Activated CD4-positive, alpha-beta T cell treated with anti-CD3 and anti-CD28 coated beads, Interleukin-2, amount 50 U/mL, for 48 hours (primary cell): Measurements from ENCODE around the gene FBRSL1.
A peak's percentile ranks its signal among the peaks of the same experiment; 100 is the strongest.
"Not testable (repeated sequence)": the region's sequence is repeated elsewhere in the genome, so short reads cannot be mapped to it uniquely, and the experiment has no call there.

ENCODE experiments used
- DNase-seq, 2 experiments: peaks; one replicate each; pipeline ENCODE4 v3.0.0-alpha.2; 2020

The FBRSL1 gene

DNA sequence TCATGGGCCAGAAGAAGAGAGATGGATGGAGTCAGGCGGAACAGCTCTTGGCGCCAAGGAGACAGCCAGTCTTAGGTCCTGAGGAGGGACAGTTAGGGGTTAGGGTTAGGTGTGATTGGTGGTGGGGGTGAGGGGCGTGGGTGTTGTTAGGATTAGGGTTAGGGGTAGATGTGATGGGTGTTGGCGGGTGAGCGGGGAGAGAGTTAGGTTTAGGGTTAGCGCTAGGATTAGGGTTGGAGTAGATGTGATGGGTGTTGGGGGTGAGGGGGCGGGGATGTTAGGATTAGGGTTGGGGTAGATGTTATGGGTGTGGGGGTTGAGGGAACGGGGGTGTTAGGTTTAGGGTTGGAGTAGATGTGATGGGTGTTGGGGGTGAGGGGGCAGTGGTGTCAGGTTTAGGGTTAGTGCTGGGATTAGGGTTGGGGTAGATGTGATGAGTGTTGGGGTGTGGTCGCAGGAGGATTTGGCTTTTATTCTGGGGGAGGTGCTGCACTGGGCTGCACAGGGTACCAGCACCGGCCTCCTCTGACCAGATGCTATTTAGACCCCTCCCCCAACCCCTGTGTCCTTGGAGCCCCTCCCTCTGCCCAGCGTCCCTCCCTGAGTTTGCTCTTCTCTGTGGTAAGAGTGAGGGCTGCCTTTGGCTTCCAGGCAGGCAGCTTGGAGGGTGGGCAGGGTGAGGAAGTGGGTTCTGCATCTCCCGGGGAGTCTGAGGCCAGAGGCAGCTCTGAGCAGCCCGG is 35.6 kb upstream of the FBRSL1 start:
- no peak for DNase-seq

DNA sequence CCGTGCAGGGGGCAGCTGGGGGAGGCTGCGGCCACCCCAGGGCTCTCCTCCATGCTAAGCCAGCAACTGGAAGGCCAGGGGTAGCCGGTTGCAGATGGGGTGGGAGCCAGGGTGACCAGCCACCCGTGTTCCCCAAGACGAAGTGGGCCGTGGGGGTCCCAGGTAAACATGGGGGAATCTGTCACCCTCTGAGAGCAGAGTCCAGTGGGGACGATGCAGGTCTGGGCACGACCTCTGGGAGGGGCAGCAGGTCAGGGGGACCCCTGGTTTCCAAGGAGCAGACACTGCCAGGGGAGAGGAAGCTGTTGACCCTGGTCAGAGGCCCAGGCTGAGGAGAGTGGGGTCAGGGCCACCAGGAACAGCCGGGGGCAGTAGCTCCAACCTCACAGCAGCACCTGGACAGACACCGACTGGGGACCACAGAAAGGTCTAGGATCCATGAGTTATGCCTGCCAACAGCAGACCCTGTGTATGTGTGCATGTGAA is 35.0 kb upstream of the FBRSL1 start:
- DNase-seq = no peak

DNA sequence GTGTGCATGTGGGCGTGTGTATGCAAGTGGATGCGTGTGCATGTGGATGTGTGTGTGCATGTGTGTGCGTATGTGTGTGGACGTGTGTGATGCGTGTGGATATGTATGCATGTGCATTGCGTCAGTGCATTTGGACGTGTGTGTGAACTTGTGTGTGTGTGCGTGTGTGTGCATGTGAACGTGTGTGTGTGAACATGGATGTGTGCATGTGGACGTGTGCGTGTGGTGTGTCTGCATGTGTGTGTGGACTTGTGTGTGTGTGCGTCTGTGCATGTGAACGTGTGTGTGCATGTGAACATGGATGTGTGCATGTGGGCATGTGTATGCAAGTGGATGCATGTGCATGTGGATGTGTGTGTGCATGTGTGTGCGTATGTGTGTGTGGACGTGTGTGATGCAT is 34.4 kb upstream of the FBRSL1 start:
- DNase-seq = no peak

DNA sequence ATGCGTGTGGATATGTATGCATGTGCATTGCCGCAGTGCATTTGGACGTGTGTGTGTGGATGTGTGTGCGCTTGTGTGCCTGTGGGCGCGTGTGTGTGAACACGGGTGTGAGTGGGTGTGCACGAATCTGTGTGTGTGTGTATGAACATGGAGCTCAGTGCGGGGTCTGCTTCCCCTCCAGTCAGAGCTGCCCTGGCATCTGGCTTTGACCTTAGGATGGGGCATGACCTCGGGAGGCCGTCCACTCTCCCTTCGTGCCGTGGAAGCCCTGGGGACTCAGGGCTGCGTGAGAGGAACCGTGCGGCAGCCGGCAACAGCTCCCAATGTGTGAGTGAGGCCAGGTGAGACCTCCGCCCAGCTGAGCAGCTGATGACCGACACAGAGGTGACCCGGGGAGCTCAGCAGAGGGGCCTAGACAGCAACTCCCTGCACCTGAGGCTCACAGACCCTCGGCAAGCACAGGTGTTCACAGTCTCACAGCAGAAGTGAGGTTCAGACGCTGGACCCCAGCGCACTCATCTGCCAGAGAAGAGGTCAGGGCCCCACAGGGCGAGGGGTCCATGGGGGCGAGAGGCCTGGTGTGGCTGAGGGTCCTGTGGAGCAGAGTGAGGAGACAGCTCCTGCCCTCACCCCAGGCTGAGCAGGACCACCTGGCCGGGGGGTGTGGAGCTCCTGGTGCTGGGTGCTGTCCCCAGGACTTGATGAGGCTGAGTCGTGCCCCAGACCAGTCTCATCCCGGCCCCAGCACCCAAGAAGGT is 33.6 kb upstream of the FBRSL1 start:
- no peak for DNase-seq

DNA sequence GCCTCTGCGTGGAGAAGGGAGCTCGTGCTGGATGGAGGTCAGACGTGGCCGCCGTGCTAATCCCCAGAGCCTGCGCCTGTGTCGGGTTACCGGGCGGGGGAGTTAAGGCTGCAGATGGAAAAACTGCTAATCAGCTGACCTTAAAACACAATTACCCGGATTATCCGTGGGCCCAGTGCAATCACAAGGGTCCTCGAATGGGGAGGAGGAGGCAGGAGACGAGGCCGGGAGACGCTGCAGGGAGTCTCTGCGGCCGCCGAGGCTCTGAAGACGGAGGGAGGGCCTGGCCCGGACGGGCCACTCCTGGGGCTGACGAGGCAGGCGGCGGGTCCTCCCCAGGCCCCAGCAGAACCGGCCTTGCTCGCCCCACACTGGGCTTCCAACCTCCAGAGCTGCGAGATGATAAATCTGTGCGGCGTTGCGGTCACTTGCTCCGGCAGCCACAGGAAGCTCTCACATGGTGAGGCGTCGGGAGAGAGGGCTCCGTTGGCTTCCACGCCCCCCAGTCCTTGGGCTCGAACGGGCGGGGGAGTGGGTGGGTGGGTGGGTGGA is 32.9 kb upstream of the FBRSL1 start:
- no peak for DNase-seq

DNA sequence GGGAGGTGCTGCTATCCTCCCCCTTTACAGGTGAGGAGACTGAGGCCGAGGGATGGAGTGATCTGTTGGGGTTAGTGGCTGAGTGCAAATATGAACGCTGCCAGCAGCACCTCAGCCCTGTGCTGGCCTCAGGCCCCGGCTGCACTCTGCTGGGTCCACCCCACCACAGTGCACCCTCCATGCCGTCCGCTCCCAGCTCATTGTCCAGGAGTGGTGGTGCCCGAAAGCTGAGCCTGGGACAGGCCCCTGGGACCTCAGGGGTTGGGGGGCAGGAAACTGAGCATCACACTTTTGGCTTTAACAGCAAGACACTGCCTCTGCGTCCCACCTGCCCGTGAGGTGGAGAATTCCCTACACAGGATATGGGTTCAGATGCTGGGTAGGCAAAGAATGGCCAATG is 31.5 kb upstream of the FBRSL1 start:
- no peak for DNase-seq

DNA sequence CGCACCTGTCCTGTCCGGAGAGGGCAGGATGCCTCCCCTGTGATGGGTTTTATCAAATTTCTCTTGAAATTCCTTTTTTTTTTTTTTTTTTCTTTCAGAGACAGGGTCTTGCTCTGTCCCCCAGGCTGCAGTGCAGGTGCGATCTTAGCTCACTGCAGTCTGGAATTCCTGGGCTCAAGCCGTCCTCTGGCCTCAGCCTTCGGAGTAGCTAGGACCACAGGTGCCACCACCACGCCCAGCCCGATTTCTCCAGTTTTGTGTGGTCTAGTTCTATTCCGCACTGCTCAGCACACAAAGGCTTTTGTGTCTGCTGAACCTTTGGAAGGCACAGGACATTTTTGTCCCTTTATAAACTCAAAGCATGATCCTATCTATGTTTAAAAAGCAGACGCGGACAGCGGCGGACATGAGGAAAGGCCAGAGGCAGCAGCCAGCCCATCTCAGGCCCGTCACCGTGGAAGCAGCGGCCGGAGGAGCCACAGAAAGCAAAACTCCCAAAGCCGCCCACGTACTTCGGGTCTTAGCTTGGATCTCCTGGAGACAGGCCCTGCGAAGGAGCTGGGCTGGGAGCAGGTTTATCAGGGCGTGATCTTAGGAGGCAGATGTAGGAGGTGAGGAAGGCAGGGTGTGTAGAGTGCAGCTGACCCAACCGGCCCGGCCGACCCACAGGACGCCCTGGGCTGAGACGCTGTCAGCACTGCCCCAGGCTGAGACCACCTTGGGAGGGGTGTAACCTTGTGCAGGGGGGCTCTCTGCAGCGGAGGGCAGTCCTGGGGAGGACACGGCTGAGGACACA is 30.9 kb upstream of the FBRSL1 start:
- no peak for DNase-seq

DNA sequence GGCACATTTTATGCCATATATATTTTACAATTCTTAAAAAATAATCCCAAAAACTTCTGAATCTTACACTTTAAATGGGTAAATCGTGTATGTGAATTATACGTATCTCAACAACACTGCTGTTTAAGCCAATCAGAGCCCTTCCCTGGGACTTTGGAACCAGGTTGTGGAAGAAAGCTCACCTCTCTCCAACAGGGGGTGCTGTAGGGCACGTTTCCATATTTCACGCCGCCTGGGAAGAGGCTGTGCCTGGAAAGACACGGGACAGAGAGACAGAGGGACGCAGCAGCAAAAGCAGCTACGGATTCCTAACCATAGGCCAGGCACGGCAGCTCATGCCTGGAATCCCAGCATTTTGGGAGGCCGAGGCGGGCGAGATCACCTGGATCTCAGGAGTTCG is 29.4 kb upstream of the FBRSL1 start:
- DNase-seq = peak; percentile 32 to 42

DNA sequence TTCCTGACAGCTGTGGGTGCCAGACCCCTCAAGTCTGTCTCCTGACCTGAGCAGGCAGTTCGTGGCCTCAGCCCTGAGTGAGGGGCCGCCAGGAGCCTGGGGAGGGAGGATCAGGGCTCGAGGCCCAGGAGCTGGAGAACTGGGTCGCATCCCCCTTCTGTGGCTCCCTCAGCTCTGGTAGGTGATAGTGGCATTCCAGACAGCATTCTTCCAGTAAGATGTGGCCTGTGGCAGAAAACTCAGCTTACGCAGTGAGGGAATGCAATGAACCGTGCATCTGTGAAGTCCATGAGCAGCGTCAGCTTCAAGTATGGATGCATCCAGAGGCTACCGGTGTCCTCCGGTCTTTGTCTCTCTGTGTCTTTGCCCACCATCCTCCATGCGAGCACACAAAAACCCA is 28.4 kb upstream of the FBRSL1 start:
- no peak for DNase-seq

DNA sequence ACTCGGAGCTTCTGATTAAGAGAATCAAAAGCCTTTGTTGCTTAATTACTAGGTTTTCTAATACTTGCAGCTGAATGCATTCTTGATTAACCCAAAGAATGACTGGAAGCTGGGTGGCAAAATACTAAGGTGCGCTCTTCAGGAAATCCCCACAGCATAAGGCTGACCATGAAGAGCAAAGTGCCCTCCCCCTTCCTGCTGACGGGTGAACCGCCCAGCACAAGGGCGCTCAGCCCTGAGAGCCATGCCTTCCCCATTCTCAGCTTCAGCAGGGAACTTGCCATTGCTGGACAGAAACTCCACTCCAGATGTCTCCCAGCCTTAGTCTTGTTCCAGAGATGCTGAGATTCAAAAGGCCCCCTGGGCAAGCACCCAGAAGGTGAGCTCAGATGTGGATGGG is 27.2 kb upstream of the FBRSL1 start:
- DNase-seq = no peak

DNA sequence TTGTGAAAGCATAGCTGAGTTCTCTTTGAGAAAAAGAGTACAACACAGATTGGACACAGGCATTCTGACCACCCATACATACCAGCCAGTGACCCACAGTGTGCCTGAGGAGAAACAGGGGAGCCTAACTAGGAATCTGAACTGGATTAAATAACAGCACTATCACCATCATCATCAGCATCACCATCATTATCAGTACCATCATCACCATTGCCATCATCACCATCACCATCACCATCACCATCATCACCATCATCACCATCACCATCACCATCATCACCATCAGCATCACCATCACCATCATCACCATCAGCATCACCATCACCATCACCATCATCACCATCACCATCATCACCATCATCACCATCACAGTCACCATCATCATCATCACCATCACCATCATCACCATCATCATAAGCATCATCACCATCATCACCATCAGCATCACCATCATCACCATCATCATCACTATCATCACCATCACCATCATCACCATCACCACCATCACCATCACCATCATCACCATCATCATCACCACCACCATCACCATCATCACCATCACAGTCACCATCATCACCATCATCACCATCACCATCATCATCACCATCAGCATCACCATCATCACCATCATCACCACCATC is 26.5 kb upstream of the FBRSL1 start:
- DNase-seq = not testable (repeated sequence)

DNA sequence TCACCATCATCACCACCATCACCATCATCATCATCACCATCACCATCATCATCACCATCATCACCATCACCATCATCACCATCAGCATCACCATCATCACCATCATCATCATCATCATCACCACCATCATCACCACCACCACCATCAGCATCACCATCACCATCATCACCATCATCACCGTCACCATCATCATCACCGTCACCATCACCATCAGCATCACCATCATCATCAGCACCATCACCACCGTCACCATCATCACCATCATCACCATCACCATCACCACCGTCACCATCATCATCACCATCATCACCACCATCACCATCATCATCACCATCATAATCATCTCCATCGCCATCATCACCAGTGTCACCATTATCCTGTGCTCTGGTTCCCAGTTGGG is 25.6 kb upstream of the FBRSL1 start:
- not testable (repeated sequence) for DNase-seq

DNA sequence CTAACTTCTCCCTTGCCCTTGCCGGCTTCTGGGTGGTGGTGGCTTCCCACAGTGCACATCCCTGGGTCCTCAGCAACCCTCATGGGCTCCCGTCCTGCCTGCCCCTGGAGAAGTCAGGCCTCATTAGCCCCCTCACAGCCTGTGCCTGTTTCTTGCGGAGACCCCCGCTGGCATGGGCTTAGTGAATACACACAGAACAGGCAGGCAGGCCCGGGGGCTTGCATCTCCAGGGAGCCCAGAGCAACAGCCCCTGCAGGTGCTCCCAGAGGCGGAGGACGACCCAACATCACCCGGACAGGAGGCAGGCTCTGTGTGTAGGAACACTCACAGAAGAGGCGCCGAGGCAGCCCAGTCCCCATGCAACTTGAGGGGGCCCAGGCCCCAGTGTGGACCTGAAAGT is 25.1 kb upstream of the FBRSL1 start:
- no peak for DNase-seq

DNA sequence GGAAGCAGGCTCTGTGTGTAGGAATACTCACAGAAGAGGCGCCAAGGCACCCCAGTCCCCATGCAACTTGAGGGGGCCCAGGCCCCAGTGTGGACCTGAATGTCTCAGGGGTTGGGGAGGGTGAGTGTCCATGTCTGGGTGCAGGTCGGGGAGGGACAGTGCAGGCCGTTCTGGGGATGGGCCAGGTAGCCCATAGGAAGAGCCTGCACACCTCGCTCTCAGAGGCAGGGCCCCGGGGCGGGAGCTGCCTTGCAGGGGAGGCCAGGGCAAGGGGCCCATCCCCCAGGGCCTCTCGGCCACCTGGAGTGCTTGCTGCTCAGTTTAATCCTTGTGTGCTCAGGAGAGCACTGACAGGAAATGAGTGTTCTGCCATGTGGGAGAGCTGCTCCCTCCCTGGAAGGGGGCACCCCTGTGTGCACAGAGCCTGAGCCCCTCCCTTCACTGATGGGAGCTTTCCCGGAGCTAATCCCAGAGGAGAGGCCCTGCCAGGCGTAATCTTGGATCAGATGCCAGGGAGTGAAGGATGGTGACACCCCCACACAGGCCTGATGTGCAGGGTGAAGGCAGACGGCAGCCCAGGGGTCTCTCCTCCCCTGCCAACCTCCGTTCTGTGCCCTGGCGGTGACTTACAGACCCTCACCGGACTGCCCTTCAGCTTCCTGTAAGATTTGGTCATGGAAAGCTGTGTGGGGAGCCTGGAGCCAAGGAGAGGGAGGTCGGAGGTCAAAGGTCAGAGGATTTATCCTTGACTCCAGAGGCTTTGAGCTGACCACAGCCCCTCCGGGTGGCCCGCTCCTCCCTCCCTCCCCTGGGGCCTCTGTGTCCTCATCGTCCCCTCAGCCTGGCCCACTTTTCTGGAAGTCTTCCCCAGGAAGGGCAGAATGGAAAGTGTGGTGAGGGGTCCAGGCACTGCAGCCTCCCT is 24.4 kb upstream of the FBRSL1 start:
- no peak for DNase-seq

DNA sequence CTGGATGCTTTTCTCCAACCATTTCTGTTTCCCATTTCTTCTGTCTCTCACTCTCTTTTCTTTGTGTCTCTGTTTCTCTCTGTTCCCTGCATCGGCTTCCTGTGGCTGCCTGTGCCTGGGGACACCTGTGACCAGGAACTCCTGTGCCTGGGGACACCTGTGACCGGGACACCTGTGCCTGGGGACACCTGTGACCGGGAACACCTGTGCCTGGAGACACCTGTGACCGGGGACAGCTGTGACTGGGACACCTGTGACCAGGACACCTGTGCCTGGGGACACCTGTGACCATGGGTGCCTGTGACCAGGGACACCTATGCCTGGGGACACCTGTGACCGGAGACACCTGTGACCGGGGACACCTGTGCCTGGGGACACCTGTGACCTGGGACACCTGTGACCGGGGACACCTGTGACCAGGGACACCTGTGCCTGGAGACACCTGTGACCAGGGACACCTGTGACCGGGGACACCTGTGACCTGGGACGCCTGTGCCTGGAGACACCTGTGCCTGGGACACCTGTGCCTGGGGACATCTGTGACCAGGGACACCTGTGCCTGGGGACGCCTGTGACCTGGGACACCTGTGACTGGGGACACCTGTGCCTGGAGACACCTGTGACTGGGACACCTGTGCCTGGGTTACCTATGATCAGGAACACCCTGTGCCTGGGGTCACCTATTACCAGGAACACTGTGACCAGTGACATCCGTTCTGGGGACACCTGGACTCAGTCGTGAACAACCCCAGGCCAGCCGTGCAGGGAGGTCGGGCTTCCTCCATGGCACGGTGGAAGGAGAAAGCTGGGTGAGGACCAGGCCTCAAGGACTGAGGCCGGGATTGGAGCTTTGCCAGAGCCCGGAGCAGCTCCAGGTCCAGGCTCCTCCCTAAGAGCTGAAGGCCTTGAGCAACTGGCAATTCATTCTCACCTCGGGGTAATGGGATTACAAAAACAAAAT is 23.4 kb upstream of the FBRSL1 start:
- DNase-seq = no peak

DNA sequence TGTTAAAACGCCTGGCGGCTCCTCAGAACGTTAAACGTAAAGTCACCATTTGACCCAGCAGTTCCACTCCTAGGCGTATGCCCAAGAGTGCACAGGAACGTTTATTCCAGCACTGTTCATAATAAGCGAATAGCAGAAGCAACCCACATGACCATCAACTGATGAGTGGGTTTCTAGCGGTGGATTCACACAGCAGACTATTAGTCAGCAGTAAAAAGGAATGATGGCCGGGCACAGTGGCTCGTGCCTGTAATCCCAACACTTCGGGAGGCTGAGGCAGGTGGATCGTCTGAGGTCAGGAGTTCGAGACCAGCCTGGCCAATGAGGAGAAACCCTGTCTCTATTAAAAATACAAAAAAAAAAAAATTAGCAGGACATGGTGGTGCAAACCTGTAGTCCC is 22.4 kb upstream of the FBRSL1 start:
- no peak for DNase-seq

DNA sequence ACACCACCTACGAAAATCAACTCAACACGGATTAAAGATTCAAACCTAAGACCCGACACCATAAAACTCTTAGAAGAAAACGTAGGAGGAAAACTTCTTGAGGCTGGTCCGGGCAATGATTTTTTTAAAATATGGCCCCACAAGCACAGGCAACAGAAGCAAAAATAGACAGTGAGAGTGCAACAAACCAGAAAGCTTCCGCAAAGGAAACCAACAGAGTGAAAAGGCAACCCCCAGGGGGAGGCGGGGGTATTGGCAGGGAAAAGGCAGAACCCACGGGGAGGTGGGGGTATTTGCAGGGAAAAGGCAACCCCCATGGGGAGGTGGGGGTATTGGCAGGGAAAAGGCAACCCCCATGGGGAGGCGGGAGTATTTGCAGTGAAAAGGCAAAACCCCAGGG is 20.5 kb upstream of the FBRSL1 start:
- no peak for DNase-seq

DNA sequence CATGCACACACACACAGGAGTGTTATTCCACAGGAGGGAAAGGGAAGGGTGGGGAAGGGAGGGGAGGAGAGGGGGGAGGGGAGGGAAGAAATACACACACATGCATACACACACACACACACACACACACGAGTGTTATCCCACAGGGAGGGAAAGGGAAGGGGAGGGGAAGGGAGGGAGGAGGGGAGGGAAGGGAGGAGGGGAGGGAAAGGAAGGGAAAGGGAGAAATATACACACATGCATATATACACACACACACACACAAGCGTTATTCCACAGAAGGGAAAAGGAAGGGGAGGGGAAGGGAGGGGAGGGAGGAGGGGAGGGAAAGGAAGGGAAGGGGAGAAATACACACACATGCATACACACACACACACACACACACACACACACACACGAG is 19.6 kb upstream of the FBRSL1 start:
- DNase-seq = no peak

DNA sequence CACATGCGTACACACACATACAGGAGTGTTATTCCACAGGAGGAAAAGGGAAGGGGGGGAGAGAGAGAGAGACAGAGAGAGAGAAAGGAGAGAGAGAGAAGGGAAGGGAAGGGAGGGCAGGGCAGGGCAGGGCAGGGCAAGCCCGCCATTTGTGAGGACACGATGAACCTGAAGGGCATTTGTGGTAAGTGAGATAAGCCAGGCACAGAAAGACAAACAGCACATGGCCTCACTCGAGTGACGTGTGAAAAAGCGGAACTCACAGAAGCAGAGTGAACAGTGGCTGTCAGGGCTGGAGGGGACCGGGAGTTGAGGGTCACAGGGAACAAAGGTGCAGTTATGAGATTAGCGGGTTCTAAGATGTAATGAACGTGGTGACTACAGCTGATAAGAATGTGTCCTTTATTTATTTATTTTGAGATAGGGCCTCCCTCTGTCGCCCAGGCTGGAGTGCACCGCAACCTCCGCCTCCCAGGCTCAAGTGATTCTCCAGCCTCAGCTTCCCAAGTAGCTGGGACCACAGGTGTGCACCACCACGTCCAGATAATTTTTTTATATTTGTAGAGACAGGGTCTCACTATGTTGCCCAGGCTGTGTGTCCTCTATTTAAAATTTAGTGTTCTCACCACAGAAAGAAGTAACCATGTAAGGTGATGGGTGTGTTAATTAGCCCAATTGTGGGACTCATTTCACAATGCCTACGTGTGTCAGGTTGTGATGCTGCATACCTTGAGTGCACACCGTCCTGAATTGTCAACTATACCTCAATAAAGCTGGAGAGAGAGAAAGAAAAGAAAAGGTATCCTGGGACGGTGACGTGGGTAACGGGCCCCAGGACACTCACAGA is 18.7 kb upstream of the FBRSL1 start:
- DNase-seq = no peak
